HG03108 (cell line): ENCODE results near the gene C1QTNF8.

Experiments used
- ATAC-seq: cut with Tn5 transposase; IDR thresholded peaks from one replicate; pipeline ENCODE4 v1.9.1; 2021; ENCODE audit warnings: moderate library complexity; ENCODE audit not compliant: unreplicated experiment

C1QTNF8 gene, protein sequence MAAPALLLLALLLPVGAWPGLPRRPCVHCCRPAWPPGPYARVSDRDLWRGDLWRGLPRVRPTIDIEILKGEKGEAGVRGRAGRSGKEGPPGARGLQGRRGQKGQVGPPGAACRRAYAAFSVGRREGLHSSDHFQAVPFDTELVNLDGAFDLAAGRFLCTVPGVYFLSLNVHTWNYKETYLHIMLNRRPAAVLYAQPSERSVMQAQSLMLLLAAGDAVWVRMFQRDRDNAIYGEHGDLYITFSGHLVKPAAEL

DNA sequence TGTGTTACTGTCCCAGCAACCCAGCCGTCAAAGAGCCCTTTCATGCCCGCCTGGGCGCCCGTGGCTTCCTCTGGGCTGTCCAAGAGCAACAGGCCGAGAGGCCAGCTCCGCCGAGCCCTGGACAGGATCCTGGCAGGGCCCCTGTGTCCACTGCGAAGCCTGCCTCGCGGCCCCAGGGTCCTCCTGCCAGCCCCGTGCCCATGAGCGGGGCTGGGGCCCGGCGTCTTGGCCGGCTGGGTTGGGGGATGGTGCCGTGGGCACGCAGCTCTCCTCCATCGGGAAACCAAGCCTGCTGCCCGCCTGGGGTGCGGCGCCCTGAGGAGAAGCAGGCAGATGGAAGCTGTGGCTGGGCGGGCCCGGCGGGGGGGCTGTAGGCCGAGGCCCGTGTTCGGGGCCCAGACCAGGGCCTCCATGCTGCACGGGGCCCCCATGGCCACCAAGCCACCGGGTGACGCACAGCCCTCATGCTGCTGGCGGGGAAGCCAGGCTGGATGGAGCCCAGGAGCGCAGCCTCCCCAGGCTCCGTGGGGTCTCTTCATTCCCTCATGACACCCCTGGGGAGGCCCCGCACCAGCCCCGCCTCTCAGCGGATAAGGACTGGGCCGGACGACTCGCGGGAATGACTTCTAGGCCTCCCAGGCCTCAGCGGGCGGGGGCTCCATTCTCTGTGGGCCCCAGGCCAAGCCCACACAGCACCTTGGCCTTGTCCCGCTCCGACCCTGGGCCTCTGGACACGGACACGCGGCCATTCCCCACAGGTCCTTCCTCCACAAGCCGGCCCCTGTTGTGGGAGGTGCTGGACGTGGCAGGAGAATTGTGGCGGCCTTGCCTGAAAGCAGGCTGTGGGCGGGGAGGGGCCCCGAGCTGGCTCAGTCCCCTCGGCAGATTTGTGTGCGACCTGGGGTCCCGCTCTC lies at the start of gene C1QTNF8:
C1QTNF8 (minus strand) TSS at position 76 of the 914 bp plus-strand sequence. CDS start 1,322 bp downstream, outside the sequence.
- no peak for ATAC-seq

DNA sequence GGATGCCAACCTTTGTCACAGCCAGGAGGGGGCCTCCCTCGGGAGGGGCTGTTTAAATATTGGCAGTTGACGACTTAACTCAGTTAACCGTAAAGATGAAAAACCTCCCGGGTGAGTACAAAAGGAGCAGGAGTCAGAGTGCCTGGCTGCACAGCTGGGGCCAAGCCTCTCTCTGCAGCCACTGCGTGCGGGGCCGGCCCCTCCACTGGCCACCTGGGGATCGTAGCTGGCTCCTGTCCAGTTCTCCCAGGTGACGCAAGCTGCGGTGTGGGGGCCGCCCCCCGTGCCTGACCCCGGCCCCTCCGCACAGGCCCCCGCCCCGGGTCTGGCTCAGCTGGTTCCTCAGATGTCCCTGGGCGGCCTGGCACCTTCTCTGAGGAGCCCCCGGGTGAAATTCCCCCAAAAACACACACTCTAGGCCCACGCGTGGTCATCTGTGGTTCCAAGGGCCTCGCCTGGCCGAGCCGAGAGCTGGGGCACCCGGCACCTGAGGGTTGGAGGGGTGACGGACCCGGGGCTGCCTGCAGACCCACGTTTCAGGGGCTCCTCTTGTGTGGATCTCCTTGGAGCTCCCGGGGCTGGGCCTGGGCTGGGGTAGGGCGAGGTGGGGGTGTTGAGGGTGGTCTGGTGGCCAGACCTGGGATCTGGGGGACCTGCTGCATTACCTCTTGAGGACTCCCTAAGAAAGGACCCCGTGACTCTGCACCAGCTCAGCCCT lies 49.5 kb upstream of the C1QTNF8 start:
- no peak for ATAC-seq

DNA sequence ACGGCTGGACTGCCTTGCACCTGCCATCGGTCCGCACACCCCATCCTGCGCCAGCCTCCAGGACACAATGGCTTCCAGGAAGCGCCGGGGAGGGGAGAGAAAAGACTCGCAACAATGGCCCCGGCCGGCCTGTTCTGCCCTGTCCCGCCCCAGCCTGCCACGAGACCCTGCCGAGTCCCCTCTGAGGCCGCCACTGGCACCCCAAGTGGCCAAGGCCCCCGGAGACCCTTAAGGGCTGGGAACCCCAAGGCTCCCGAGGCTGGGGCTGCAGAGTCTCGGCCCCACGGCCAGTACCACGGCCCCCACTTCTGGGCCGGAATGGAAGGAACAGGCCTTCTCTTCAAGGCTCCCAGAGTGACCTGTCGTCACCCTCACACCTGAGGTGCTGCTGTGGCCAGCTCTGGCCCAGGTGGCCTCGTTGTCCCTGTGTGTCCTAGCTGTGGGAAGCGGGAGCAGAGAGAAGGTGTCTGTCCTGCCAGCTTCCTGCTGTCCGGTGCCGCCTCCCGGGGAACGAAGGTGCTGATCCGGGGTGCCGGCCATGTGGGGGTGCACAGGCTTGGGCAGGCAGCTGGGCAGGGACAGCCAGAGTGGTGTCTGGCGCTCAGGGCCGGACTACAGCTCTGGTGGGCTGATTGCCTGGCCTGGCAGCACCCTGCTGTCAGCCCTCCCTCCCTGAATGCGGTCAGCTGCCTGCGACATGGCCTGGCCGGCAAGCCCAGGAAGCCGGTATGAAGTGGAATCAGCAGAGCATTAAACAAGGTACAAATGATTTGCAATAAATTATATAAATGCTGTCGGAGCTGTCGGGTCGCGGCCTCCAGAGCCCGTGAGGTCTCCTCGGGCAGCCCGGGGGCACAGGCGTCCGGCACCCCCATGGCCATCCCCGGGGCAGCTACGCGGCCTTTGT lies 48.7 kb upstream of the C1QTNF8 start:
- ATAC-seq: no peak

DNA sequence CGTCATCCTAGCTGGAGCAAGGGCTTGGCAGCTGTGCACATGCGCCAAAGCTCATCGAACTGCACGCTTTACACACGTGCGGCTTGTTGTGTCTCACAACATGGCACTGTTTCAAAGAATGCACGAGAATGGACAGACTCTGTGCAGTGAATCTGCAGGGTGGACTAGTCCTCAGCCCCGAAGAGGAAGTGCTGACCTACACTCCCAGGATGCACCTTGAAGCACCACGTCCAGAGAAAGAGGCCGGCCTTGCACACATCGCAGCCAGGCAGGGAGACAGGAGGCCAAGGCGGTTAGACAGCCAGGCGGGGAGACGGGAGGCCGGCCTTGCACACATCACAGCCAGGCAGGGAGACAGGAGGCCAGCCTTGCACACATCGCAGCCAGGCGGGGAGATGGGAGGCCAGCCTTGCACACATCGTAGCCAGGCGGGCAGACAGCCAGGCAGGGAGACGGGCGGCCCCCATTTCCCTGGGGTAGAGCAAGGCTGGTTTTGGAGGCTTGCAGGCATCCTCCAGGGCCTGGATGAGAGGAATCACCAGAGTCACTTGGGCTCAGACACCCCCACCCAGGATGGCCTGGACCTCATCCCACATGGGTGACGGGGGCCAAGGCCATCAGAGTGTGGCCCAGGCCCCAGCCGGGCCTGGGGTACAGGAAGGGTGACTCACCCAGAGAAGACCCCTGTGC lies 47.9 kb upstream of the C1QTNF8 start:
- ATAC-seq: no peak

DNA sequence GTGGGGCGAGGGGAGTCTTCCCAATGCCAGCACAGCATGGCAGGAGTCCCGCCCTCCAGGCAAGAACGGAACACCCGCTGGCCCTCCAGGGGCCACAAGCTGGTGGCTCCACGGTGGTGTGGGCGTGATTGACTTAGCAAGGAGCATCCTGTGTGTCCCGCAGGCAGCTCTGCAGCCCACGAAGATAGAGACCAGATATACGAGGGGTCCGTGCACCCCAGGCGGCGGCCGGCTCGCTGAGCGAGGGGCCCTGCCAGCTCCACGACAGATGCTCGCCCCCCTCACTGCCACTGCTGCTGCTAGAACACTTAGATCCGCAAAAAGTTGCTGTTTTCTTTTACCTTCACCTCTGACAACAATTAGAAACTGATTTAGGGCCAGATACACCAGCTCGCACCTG lies 46.9 kb upstream of the C1QTNF8 start:
- ATAC-seq: no peak

DNA sequence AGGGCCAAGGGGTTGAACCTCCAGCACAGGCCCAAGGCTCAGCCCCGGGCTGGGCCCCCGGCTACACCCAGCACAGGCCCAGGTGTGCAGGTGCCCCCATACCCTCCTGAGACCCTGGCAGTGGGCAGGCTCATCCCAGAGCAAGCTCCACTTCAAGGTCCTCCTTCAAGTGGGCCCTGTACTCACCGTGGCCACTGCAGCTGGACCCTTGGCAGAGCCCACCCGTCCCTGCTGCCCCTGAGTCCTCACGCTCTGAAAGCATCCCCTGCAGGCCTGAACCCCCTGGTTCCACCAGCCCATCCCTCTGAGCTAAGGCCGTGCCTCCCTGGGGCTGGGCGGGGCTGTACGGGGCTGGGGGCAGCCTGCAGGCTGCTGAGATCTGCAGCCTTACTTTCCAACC lies 45.7 kb upstream of the C1QTNF8 start:
- no peak for ATAC-seq

DNA sequence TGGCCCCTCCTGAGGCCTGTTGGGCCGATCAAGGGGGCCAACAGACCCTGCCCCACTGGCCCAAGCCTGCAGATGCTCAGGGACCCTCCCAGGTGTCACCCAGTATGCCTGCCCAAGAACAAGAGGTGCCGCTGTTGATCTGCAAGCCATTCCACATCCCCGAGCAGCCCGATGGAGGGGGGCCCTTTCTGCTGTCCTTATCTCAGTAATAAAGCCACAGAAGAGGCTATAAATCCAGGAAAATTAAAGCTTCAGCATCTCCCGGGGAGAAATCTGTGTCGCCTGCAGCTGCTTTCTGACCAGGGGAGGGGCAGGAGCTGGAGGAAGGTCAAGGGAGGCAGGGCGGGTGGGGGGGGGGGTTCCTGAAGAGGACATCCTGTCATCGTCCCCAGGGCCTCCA lies 45.1 kb upstream of the C1QTNF8 start:
- no peak for ATAC-seq

DNA sequence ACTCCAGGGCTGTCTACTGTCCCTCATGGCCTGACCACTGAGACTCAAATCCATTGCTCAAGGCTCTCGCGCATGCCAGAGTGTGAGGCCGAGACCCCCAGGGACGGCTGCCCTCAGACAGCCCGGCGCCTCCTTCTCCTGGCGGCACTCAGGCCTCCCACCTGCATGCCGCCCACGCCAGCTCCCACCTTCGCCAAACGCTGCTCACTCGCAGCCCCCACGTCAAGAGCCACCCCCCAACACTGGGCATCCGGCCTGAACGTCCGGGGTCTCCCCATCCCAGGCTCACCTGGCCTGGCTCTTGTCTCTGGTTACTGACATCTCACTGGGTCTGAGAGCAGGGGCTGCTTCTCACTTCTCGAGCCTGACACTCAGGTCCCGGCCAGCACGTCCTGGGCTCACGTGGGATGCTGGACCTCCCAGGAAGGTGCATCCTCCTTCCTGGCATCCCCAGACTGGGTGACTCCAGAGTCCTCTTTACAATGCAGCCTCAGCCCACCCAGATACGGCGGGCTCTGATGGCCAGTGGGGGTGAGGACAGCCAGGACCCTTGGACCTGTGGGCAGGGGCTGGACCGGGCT lies 44.6 kb upstream of the C1QTNF8 start:
- ATAC-seq: no peak

DNA sequence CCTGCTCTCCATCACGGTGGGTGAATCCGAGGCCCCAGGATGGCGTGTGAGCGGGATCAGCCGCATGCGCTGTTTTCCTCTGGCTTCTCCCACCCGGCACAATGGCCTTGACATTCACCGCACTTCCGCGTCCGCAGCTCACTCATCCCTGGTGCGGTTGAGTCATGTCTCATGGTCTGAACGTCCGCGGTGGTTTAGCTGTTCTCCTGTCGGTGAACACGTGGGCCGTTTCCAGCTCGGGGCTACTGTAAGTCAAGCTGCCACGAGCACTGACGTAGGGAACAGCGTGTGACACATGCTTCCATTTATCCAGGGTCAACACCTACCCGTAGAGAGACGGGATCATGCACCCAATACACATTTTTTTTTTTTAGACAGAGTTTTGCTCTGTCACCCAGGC lies 41.6 kb upstream of the C1QTNF8 start:
- no peak for ATAC-seq

DNA sequence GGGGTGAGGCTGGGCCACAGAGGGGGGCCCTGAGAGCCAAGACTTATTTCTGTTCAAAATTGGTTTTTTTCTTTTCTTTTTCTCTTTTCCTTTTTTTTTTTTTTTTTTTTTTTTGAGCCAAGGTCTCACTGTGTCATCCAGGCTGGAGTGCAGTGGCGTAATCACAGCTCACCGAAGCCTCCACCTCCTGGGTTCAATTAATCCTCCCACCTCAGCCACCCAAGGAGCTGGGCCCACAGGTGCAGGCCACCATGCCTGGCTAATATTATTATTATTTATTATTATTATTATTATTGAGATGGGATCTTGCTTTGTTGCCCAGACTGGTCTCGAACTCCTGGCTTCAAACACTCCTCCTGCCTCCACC lies 39.4 kb upstream of the C1QTNF8 start:
- ATAC-seq: no peak

DNA sequence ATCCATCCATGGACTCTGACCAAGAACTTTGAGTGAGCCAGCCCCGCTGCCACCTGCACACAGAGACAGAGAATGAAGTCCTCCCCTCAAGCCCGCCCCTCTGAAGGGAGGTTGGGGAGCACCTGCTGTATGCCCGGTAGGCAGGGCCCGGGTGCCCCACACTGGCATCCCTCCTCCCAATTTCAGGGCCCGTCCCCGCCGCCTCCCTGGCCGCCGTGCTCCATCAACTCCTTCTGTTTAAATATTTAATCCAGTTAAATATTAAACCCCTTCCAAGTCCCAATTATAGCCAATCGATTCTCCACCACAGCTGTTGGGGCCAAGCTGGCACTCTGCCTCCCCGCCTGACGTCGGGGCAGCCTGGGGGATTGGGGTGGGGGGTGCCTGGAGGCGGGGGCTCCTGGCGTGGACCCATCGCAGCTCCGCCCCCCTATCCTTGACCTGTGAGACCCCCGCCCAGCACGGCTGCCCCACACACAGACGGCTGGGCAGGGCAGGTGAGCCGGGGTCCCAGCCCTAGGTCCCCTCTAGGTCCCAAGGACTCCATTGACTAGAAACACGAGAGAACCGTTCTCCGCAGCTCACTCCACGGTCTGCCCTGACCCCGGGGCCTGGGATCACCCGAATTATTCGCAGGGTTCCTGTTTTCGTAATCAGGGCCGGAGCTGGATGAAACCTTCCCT lies 38.9 kb upstream of the C1QTNF8 start:
- no peak for ATAC-seq

DNA sequence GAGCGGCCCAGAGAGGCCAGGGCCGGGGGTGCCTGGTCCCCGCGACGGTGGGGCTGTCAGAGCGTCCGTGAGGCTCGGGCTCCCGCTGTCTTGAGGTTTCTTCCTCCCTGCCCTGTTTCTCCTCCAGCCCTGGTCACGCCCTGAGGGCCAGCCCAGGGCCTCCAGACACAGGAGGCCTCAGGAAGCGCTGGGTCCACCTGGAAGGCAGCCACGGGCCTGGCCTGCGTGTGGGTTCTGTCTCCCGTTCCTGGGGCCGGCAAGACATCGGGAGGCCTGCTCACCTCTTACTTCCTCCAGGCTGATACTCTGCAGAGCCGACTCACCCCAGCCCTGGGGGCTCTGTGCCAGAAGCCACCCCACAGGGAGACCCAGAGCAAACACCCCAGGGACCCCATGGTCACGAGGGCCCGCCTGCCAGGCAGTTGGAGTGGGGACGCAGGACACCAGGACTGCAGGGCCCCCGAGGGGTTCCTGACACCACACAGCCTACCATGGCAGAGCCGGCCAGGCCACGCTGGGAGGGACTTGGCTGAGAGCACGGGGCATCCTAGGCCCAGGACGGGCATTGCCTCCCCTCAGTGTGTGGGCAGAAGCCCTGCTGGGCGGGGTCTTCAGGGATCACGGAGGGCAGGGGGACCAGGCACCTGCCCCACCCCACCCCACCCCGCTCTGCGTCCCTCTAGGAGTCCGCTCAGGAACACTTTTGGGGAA lies 37.9 kb upstream of the C1QTNF8 start:
- ATAC-seq: no peak

DNA sequence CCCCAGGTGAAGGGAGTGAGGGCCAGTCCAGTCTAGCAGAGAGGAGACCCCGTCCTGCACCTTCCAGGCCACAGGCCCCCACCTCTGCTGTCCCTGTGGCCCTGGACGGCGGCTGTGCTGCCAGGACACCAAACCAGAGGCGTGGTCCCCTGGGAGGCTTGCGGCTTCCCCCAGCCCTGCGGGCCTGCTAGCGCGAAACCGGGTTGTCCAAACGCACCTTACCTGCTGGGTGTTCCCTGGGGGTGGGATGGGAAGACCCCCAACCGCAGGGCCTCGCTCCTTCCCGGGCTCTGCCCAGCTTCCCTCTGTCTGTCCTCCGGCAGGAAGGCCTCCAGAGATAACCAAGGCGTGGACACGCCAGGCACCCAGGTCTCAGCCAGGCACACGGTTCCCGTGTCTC lies 37.2 kb upstream of the C1QTNF8 start:
- ATAC-seq: no peak

DNA sequence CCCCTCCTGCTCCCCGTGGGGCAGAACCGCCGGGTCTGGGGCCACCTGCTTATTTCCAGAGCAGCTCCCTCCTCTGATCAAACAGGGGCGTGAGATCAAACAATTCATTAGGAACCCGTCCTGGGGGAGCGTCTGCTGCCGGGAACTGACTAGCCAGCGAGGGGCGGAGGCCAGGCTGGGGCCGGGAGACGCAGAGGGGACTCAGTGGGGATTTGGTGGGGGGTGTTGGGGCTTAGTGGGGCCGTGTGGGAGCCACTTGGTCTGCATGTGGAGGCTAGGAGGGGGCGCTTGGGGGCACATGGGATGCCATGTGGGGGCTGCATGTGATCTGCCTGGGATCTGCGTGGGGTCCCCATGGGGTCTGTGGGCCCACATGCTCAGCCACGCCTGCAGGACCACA lies 36.4 kb upstream of the C1QTNF8 start:
- no peak for ATAC-seq

DNA sequence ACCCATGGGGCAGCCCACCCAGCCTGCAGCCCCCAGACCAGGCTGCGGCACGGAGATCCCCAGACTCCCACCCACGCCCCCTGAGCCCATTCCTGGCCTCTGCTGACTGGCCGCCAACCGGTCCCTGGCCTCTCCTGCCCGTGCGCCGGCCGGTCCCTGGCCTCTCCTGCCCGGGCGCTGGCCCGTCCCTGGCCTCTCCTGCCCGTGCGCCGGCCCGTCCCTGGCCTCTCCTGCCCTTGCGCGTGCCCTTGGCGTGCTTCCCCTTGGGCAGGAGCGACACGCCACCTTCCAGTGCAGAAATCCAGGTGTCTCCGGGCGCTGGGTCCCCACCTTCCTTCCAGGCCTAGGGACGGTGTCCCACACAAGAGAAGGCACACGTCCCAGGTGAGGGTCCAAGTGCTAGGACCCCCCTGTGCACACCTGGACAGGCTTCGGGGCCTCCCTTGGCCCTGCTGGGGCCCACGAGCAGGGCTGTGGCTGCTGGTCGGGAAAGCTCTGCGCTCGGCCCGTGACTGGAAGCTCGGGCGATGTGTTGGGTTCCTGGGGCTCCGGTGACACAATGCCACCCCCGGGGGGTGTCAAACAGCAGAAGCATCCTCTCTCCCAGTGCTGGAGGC lies 35.4 kb upstream of the C1QTNF8 start:
- no peak for ATAC-seq

DNA sequence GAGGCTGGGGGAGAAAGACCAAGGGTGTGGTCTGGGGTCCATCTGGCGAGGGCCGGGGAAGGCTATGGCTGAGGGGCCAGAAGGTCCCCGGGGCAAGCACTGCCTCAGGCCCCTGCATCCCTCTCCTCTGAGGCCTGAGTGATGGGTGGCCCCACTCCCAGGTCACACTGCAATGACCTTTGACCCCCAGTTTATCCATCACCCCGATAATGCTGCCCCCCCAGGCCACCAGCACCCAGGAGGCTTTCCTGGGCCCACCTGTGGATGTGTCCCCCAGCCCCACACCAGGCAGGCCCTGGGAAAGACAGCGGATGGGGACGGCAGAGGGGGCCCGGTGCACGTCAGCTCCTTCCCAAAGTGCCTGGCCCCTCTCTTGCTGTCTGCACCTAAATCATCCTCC lies 34.3 kb upstream of the C1QTNF8 start:
- ATAC-seq: no peak

DNA sequence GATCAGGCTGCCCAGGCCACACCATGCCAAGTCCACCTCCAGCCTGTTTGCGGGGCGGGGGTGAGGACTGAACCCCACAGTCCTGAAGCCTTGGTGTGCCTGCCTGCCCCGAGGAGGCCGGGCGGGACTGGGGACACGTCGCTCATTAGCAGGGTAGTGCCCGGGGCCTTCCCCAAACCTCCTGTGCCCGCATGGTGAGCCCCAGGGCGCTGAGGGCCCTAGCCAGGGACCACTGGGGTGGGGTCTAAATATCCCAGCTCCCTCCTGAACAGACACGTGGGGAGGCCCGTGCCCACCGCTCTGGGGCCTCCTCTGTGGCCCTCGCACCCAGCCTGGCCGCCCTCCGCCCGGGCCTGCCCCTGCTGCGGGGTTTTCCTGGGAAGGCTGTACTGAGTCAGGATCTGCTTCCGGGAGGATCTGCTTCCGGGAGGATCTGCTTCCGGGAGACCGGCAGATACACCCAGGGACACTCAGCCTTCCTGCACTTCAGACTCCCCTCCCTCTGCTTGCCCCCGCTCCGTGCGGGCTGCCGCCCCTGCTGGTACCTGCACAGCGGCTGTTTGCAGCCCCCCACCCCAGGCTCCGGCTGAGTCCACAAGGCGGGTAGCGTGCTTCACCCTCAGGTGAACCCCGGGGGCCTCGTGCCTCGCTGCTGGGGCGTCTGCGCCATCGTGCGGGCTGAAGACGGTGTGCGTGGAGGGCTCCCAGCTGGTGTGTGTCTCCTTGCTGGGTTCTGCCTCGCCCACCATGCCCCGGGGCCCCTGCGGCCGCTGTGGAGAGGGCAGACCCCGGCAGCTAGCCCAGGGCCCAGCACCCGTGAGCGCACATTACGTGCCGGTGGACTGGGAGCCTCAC lies 33.3 kb upstream of the C1QTNF8 start:
- no peak for ATAC-seq
